Measurements from ENCODE around the gene ZNF57.

- no peak for TF ChIP-seq CTCF (CRISPR knock-in tag; IDR thresholded peaks at IDR 0.05)
- no peak for TF ChIP-seq NONO (IDR thresholded peaks at IDR 0.05)
- no peak for TF ChIP-seq NONO (CRISPR knock-in tag; conservative IDR thresholded peaks at IDR 0.05)
- TF ChIP-seq FOXK1 (CRISPR knock-in tag; IDR thresholded peaks at IDR 0.05; ENCODE audit: borderline replicate concordance, low read depth) = no peak
- TF ChIP-seq HMG20B (CRISPR knock-in tag; conservative IDR thresholded peaks at IDR 0.05) = no peak
- no peak for TF ChIP-seq ZNF274 (CRISPR knock-in tag; IDR thresholded peaks at IDR 0.05)
These were observed 11.6 kb downstream of the ZNF57 start for GRCh38 chr19:2912306-2912705.
